Activated T-helper 1 cell treated with anti-CD3 and anti-CD28 coated beads, Interleukin-12 subunit alpha, Interleukin-12 subunit beta, Interleukin-2, Interleukin-4 antibody, amounts not matched to agents 30 ng/mL and 10 ng/mL and 1 ng/mL, durations not matched to agents 14 hours and 24 hours and 36 hours (primary cell): Measurements from ENCODE around the gene MATK. TPM values are rescaled to one million over a fixed set of nuclear protein-coding genes. Genes with fewer than 3 reads are reported as not detected.
A peak's percentile ranks its signal among the peaks of the same experiment; 100 is the strongest.
"Not testable (repeated sequence)": the region's sequence is repeated elsewhere in the genome, so short reads cannot be mapped to it uniquely, and the experiment has no call there.

ENCODE experiments used
- DNase-seq: peaks from one replicate; pipeline ENCODE4 v3.0.0; 2021; ENCODE audit warnings: low spot score
- H3K27ac Mint-ChIP-seq: one replicate; pipeline ENCODE4 v1.8.0; 2021; ENCODE audit warnings: mild to moderate bottlenecking, mixed read lengths
- H3K27me3 Mint-ChIP-seq: one replicate; pipeline ENCODE4 v1.8.0; 2022; ENCODE audit warnings: mild to moderate bottlenecking, moderate library complexity, mixed read lengths; ENCODE audit not compliant: insufficient read depth
- H3K36me3 Mint-ChIP-seq: one replicate; pipeline ENCODE4 v1.8.0; 2021; ENCODE audit warnings: low read depth, mixed read lengths
- H3K4me1 Mint-ChIP-seq: one replicate; pipeline ENCODE4 v1.8.0; 2021; ENCODE audit warnings: low read depth, mixed read lengths
- H3K4me3 Mint-ChIP-seq: one replicate; pipeline ENCODE4 v1.8.0; 2021; ENCODE audit warnings: mild to moderate bottlenecking, moderate library complexity, mixed read lengths
- H3K9me3 Mint-ChIP-seq: one replicate; pipeline ENCODE4 v1.8.0; 2021; ENCODE audit warnings: mixed read lengths
- intact Hi-C: fragments of 100-400 bp; cut with micrococcal nuclease; formaldehyde crosslinking; loops from one replicate; pipeline ENCODE4 v1.15.1; 2024
- total RNA-seq: library from RNA; stranded (reverse); gene quantifications from 2 replicates; pipeline ENCODE4 v1.2.3, GENCODE V29; 2022

Gene MATK
- total RNA-seq, 1 donor from 2014 or later = 21.5 TPM

DNA sequence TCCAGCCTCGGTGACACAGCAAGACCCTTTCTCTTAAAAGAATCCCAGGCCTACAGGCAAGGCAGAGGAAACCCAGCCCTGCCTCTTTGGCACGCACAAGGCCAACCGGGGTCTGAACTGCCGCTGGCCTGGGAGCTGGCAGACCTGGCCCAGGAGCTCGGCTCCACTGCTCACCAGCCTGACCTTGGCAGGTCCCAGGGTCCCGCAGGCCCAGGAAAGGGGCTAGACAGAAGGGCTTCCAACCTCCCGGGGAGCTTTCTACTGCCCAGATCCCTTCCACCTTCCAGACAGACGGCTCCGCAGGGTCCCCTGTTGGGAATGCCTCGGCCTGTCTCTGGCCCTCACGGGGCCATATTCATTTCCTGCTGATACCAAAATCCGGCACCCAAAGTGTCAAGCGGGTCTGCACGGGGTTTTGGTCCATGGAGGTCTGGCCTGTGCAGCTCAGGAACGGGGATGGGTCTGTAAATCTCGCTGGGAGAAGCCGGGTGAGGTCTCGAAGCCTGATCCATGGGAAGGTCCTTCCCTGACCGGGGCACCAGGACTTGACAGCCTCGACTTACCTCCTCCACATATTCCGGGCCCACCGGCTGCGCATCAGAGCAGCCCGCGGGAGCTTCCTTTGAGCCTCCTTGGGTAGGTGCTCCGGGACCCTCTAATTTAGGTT, 36.6 kb upstream of the MATK start:
- Mint-ChIP-seq H3K9me3 (no peaks in the 10 kb centered on the region), H3K4me1 (peaks cover 9% of the 10 kb centered on the region), H3K36me3 (no peaks in the 10 kb centered on the region), H3K27me3 (no peaks in the 10 kb centered on the region), H3K27ac (no peak overlapping the region), H3K4me3 (no peak overlapping the region)
- intact Hi-C loops = loop anchor here (1.0 to 5.0 kb wide), 4 partner anchors 11 to 101 kb away; no protein-coding TSS in a partner anchor
- DNase-seq = no peak

DNA sequence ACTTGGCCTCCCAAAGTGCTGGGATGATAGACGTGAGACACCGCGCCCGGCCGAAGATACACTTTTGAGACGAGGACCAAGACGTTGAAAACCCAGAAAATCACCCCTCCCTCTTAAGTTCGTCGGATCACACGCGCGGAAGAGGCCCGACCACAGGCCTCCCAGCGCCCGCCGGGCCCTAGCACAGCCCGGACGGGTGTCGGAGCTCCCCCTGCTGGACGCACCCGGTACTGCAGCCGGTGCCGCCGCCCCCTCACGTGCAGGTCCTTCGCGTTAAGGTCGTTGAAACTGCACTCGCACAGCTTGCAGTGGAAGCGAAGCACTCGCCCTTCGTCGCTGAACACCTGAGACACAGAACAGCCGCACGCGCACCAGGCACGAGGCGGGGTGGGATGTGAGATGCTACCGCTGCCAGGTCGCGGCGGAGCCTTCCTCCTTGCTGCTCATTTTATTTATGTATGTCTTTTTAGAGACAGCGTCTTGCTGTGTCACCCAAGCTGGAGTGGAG, 35.7 kb upstream of the MATK start:
- H3K27ac Mint-ChIP-seq = no peak overlapping the region
- no peaks in the 10 kb centered on the region for H3K9me3 Mint-ChIP-seq
- intact Hi-C loops = loop anchor here (1.0 to 5.0 kb wide), 4 partner anchors 10 to 100 kb away; no protein-coding TSS in a partner anchor
- H3K27me3 Mint-ChIP-seq = no peaks in the 10 kb centered on the region
- DNase-seq = peak; percentile 83
- H3K4me1 Mint-ChIP-seq = peaks cover 12% of the 10 kb centered on the region
- H3K36me3 Mint-ChIP-seq = no peaks in the 10 kb centered on the region
- peak overlapping the region; percentile 19 for H3K4me3 Mint-ChIP-seq

DNA sequence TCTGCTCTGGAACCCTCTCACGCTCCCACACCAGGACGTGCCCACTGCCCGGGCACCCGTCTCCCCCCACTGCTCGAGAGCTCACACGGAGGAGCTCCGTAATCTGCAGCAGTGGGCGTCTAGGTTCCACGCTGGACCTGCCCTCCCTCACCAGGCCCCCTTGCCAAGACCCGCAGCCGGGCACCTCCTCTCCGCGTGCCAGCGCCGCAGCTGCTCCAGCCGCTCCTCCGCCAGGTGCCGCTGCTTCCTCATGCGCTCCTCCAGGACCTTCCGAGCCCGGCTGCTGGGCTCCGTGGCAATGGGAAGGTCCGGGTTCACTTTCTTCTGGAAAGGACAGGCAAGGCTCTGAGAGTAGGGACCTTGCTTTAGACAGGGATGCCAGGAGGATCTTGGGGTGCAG, 35.0 kb upstream of the MATK start:
- intact Hi-C loops = loop anchor here (5.0 kb wide), 1 partner anchor 99 kb away; no protein-coding TSS in a partner anchor

DNA sequence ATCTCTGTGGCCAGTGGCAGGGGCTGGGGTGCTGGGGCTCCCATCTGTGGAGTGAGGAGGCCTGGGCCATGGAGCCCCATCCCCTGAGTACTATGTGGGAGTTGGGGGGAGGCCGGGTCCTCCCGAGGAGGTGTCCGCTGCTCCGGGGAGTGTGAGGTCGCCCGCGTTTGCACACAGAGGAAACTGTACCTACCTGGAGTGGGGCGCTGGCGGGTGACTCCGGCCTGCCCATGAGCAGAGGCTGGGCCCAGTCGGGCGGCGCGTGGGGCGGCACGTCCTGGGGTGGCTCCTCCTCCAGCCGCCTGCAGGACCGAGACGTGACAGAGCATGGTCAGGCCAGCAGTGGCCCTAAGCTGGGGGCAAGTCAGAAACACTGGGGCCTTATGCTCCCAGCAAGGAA, 33.8 kb upstream of the MATK start:
- intact Hi-C loops = loop anchor here (5.0 kb wide), 1 partner anchor 98 kb away; no protein-coding TSS in a partner anchor

More for the DNA sequence above, 35.0 kb upstream of the MATK start:
- peaks cover 12% of the 10 kb centered on the region for H3K4me1 Mint-ChIP-seq
- no peak overlapping the region for H3K27ac Mint-ChIP-seq
- no peaks in the 10 kb centered on the region for H3K9me3 Mint-ChIP-seq
- no peak overlapping the region for H3K4me3 Mint-ChIP-seq
- no peaks in the 10 kb centered on the region for H3K27me3 Mint-ChIP-seq
- H3K36me3 Mint-ChIP-seq = no peaks in the 10 kb centered on the region
- DNase-seq = no peak

DNA sequence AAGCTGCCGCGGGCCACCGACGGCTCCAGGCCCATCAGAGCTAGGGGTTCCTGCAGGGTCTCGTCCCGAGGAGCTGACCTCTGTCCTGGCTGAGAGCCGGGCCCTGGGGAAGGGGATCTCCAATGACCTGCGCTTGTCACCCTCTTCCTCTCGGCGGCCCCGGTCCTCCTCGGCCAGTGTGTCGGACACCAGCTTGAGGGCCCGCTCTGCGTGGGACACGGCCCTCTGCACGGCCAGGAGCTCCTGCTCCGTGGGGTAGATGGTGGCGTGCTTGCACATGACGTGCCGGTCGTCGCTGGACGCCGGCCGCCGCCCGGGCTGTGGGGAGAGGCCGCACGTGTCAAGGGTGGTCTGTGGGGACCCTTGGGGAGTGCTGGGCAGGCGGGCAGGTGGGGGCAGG, 32.7 kb upstream of the MATK start:
- H3K4me1 Mint-ChIP-seq = peaks cover 22% of the 10 kb centered on the region
- H3K27me3 Mint-ChIP-seq = no peaks in the 10 kb centered on the region
- intact Hi-C loops = loop anchor here (1.0 kb wide), 2 partner anchors 23 to 57 kb away; partner anchors contain the start of gene MRPL54

More for the DNA sequence above, 33.8 kb upstream of the MATK start:
- Mint-ChIP-seq H3K27ac (no peak overlapping the region), H3K36me3 (no peaks in the 10 kb centered on the region), H3K4me1 (peaks cover 12% of the 10 kb centered on the region), H3K4me3 (no peak overlapping the region), H3K27me3 (no peaks in the 10 kb centered on the region), H3K9me3 (no peaks in the 10 kb centered on the region)
- DNase-seq = no peak

DNA sequence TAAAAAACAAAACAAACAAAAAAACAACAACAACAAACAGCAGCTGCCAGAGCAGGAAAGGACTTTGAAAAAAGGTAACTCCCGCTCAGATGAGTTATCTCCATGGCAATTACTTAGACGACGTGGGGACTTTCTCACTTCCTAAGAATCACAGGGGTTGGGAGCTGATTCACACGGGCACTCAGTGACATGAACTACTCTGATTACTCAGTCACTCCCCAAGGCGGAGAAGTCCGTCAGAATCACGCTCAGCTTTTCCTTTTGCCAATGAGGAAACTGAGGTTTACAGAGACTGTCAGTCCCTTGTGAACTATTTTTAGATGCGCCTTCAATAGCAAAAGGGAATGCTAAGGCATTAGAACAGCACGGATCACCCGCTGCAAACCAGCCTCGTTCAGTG, 32.3 kb upstream of the MATK start:
- Mint-ChIP-seq H3K27ac (peak overlapping the region; percentile 9), H3K36me3 (no peaks in the 10 kb centered on the region), H3K4me1 (peaks cover 27% of the 10 kb centered on the region), H3K4me3 (no peak overlapping the region), H3K9me3 (no peaks in the 10 kb centered on the region), H3K27me3 (no peaks in the 10 kb centered on the region)
- no peak for DNase-seq
- intact Hi-C loops = loop anchor here (1.0 kb wide), 2 partner anchors 22 to 56 kb away; partner anchors contain the start of gene MRPL54

More for the DNA sequence above, 32.7 kb upstream of the MATK start:
- H3K9me3 Mint-ChIP-seq = no peaks in the 10 kb centered on the region
- peak overlapping the region; percentile 29 for H3K27ac Mint-ChIP-seq
- no peak for DNase-seq
- H3K36me3 Mint-ChIP-seq = no peaks in the 10 kb centered on the region
- no peak overlapping the region for H3K4me3 Mint-ChIP-seq

DNA sequence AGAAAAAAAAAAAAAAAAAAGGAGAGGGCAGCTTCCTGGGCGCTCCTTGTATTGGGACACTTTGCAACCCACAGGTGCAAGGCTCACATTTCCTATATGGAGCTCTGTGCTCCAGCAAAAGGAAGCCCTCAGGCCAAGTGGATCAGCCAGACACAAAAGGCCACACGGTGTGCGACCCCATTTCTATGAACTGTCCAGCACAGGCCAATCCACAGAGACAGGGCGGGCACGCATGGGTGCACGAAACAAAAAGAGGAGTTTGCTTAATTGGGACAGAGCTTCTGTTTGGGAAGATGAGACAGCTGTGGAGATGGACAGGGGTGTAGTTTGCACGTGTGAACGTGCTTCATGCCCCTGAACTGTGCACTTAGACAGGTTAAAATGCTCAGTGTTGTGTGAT, 31.6 kb upstream of the MATK start:
- DNase-seq = no peak
- intact Hi-C loops = loop anchor here (1.0 kb wide), 2 partner anchors 21 to 55 kb away; partner anchors contain the start of gene MRPL54
- Mint-ChIP-seq H3K27ac (no peak overlapping the region), H3K9me3 (no peaks in the 10 kb centered on the region), H3K27me3 (no peaks in the 10 kb centered on the region), H3K4me3 (no peak overlapping the region), H3K4me1 (peaks cover 34% of the 10 kb centered on the region), H3K36me3 (no peaks in the 10 kb centered on the region)

DNA sequence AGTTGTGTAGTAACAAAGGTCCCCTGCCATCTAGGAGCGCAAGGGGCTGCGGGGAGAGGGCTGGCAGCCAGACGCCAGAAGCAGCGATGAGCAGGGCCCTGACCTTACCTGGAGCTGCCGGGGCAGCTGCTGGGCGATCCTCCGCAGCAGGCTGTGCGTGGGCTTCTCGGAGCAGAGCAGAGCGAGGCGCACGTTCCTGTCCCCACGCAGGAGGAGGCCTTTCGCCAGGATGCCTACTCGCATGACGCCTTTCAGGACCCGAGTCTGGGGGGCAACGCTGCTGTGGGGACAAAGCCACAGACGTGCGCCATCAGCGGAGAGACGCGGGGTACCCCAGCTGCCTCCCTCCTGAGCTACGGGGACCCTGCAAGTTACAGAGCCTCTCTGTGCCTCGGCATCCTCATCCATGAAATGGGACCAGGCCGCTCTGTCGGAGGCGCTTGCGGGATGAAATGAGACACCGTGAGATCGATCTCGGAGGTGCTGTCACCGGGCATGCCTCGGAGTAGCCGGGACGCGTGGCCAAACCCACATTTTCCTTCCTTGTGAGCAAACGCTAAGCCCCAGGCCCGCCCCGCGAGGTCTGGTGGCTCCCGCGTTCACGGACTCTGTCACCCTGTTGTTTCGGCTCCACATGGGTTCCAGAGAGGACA, 30.5 kb upstream of the MATK start:
- DNase-seq = no peak
- intact Hi-C loops = no loop called here
- H3K27ac Mint-ChIP-seq = no peak overlapping the region
- peaks cover 3% of the 10 kb centered on the region for H3K9me3 Mint-ChIP-seq
- no peaks in the 10 kb centered on the region for H3K27me3 Mint-ChIP-seq
- H3K36me3 Mint-ChIP-seq = peaks cover 4% of the 10 kb centered on the region
- peaks cover 41% of the 10 kb centered on the region for H3K4me1 Mint-ChIP-seq
- H3K4me3 Mint-ChIP-seq = no peak overlapping the region

DNA sequence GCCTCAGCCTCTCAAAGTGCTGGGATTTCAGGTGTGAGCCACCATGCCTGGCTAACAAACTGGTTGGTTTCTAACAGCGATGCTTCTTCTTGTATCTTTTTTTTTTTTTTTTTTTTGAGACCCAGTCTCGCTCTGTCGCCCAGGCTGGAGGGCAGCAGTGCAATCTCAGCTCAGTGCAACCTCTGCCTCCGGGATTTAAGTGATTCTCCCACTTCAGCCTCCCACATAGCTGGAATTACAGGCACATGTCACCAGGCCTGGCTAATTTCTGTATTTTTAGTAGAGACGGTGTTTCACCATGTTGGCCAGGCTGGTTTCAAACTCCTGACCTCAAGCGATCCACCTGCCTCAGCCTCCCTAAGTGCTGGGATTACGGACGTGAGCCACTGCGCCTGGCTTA, 30.0 kb upstream of the MATK start:
- H3K4me1 Mint-ChIP-seq = peaks cover 41% of the 10 kb centered on the region
- H3K4me3 Mint-ChIP-seq = not testable (repeated sequence)

DNA sequence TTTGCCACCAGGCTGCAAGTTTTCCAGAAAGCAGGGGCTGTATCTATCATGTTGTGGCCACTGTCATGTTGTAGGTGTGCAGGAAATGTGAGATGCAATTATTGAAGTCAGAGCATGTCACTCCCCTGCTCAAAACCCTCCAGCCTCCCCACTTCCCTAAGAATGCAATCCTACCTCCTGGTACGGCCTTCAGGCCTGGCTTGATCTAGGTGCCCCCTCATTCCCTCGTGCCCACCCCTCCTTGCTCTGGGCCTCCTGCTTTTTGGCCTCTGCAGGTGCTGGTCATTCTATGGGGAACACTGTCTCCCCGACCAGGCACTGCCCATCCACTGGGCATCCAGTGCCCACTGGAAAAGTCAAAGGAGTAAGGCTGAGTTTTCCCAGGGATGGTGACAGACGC, 28.5 kb upstream of the MATK start:
- peaks cover 41% of the 10 kb centered on the region for H3K4me1 Mint-ChIP-seq
- H3K4me3 Mint-ChIP-seq = no peak overlapping the region
- H3K9me3 Mint-ChIP-seq = peaks cover 3% of the 10 kb centered on the region
- intact Hi-C loops = no loop called here
- no peaks in the 10 kb centered on the region for H3K27me3 Mint-ChIP-seq
- peak overlapping the region; percentile 97 for H3K27ac Mint-ChIP-seq
- no peak for DNase-seq
- peaks cover 4% of the 10 kb centered on the region for H3K36me3 Mint-ChIP-seq

More for the DNA sequence above, 30.0 kb upstream of the MATK start:
- H3K9me3 Mint-ChIP-seq, DNase-seq, H3K36me3 Mint-ChIP-seq, H3K27ac Mint-ChIP-seq, intact Hi-C loops, H3K27me3 Mint-ChIP-seq: not testable (repeated sequence)

DNA sequence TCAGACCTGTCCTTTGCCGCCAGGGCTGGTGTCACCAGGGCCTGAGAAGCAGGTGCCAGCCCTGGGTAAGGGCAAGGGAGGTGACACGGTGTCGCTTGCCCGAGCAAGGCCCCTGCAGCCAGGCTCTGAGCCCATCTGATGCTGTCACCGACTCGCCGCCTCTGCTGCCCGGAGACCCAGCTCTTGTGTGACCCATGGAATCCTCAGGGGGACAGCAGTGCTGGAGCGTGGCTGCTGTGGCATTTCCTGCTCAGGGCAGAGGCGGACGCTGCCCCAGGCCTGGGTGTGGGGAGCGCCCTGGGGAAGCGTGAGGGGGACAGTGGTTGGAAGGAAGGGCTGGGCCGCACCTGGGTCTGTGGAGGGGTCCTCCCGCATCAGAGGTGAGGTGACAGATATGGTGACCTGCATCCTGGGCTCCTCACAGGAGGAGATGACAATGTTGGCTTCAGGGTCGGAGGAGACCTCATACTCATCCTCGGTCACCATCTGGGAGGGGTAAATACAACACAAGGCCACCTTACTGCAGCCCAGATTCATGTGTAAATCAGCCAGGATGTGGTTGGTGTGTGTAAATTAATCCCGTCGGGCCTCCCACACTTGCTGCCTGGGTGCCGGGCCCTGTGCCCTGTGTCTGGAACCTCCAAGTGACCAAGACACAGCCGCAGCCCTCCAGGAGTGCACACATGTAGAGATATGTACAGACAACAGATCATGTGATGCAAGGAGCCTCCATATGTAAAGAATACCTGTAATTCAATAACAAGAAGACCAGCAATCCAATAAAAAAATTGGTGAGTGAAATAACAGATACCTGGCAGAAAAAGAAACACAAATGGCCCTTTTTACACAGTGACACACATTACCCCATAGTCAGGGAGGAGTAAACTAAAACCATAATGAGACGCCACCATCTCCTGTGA, 27.6 kb upstream of the MATK start:
- H3K9me3 Mint-ChIP-seq = peaks cover 3% of the 10 kb centered on the region
- H3K4me1 Mint-ChIP-seq = peaks cover 41% of the 10 kb centered on the region
- intact Hi-C loops = no loop called here
- peaks cover 4% of the 10 kb centered on the region for H3K36me3 Mint-ChIP-seq
- no peaks in the 10 kb centered on the region for H3K27me3 Mint-ChIP-seq
- no peak for DNase-seq
- peak overlapping the region; percentile 97 for H3K27ac Mint-ChIP-seq
- H3K4me3 Mint-ChIP-seq = peak overlapping the region; percentile 5

DNA sequence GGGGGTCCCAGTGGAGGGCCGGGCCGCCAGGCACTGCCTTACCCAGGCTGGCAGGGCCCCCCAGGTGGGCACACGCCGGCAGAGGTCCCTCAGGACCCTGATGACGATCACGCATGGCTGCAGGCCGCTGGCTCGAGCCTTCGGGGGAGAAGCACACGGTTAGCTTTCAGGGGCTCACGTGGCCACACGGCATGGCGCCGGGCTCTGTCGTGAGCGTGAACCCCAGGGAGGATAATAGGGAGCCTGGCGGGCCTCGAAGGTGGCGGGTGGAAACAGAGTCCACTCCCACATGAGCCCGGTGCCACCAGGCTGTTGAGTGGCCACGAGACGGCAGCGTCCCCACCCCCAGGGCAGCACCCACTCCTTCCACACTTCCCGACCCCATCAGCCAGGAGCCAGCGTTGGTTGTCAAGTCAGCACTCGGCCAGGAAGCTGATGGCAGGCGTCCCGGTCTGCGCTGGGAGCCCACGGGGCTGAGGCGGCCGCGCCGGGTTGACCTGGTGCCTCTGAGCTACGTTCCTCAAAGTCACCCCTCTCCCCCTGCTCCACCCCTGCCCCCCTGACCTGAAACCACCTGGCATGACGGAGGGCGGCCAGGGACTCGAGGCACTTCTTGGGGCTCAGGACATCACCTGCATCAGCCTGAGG, 24.7 kb upstream of the MATK start:
- H3K36me3 Mint-ChIP-seq = peaks cover 4% of the 10 kb centered on the region
- H3K4me3 Mint-ChIP-seq = no peak overlapping the region
- intact Hi-C loops = no loop called here
- H3K4me1 Mint-ChIP-seq = peaks cover 34% of the 10 kb centered on the region
- H3K9me3 Mint-ChIP-seq = peaks cover 9% of the 10 kb centered on the region
- no peak for DNase-seq
- no peak overlapping the region for H3K27ac Mint-ChIP-seq
- no peaks in the 10 kb centered on the region for H3K27me3 Mint-ChIP-seq
